ENCODE data around the gene GMPS. TPM values are rescaled to one million over a fixed set of nuclear protein-coding genes. Genes with fewer than 3 reads are reported as not detected.

The GMPS gene
- total and polyA plus RNA-seq, 2 donors (not counting 3 experiments of a cell fraction or from before 2014, with no cell fraction given), result 18.7 to 67.5 TPM

GRCh38 chr3:155934230-155934629, 63.8 kb downstream of the GMPS start:
- no peak for DNase-seq (ENCODE audit: low read depth, low spot score)
- H3K27ac ChIP-seq (ENCODE audit: insufficient read depth, low read depth, low read length), result no peak overlapping the region
- no TSS peak for BruUV-seq (replicated peaks)

More at GRCh38 chr3:155934230-155934629, 63.8 kb downstream of the GMPS start:
- FAIRE-seq, result no peak
- H3K79me2 ChIP-seq (ENCODE audit: control insufficient read depth, insufficient read depth, low read length), result no peaks in the 10 kb centered on the region
- H3K9me3 ChIP-seq (replicated peaks; ENCODE audit: control insufficient read depth, insufficient read depth, low read length), result no peaks in the 10 kb centered on the region
- H3K4me1 ChIP-seq (ENCODE audit: control insufficient read depth, extremely low read depth, insufficient read depth, low read length), result no peaks in the 10 kb centered on the region
- TF ChIP-seq, protein P1, sequence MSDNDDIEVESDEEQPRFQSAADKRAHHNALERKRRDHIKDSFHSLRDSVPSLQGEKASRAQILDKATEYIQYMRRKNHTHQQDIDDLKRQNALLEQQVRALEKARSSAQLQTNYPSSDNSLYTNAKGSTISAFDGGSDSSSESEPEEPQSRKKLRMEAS (IDR thresholded peaks at IDR 0.05; ENCODE audit: insufficient read depth, insufficient read length), result no peak
- no peak for TF ChIP-seq MYC (IDR thresholded peaks at IDR 0.05; ENCODE audit: low read depth, low read length)
- no peak for TF ChIP-seq POLR2AphosphoS5 (IDR thresholded peaks at IDR 0.05; ENCODE audit: insufficient read depth, low read depth, low read length)
- no peak for TF ChIP-seq FOS (IDR thresholded peaks at IDR 0.05; ENCODE audit: borderline replicate concordance, insufficient read depth, low read length)
- no peak for TF ChIP-seq GATA2 (IDR thresholded peaks at IDR 0.05; ENCODE audit: insufficient read depth, insufficient read length, low read depth, low read length)
- no peak for TF ChIP-seq POLR2A (IDR thresholded peaks at IDR 0.05; ENCODE audit: low read depth, low read length)
- TF ChIP-seq CTCF (IDR thresholded peaks at IDR 0.05; ENCODE audit: extremely low read depth in 1 of 2, insufficient read depth in 1 of 2, low read depth in 1 of 2, low read length in 2 of 2), result no peak
- no peaks in the 10 kb centered on the region for H3K9me1 ChIP-seq (replicated peaks; ENCODE audit: control insufficient read depth, extremely low read depth, insufficient read depth, low read length)
- no peak overlapping the region for H3K4me2 ChIP-seq (ENCODE audit: insufficient read depth, low read length)
- peaks cover 9 to 12% of the 10 kb centered on the region in 2 experiments for H3K36me3 ChIP-seq (ENCODE audit: control insufficient read depth in 2 of 2, extremely low read depth in 1 of 2, insufficient read depth in 2 of 2, low read length in 2 of 2)
- H3K9ac ChIP-seq (replicated peaks; ENCODE audit: extremely low read depth, insufficient read depth, low read length), result no peak overlapping the region
- no peaks in the 10 kb centered on the region for H4K20me1 ChIP-seq (replicated peaks; ENCODE audit: control insufficient read depth, extremely low read depth, insufficient read depth, low read length)
- POLR2A ChIA-PET, result no interaction called here
- dilution Hi-C loops (cut with MboI; ENCODE audit: extremely low pct_ligation_motif_present, low sequenced_read_pairs), result no loop called here
- H3K27me3 ChIP-seq (ENCODE audit: control insufficient read depth in 2 of 2, insufficient read depth in 2 of 2, low read length in 2 of 2), result no peaks in the 10 kb centered on the region
- no peak overlapping the region for H2AFZ ChIP-seq (ENCODE audit: low read depth, low read length)
- intact Hi-C loops (cut with micrococcal nuclease), result no loop called here
- no peak overlapping the region for H3K4me3 ChIP-seq (replicated peaks in 1 of 3; ENCODE audit: insufficient read depth in 1 of 3, low read depth in 1 of 3, low read length in 3 of 3)
- CTCF ChIA-PET, result interaction anchor here (1.6 kb wide), 1 partner anchor 9 kb away, joined by 5 read pairs; no protein-coding TSS in a partner anchor
